ENCODE data around the gene GJC1. TPM values are rescaled to one million over a fixed set of nuclear protein-coding genes. Genes with fewer than 3 reads are reported as not detected.

Gene GJC1
- total RNA-seq, 2 donors from 2014 or later, result 15.4 to 29.0 TPM

DNA sequence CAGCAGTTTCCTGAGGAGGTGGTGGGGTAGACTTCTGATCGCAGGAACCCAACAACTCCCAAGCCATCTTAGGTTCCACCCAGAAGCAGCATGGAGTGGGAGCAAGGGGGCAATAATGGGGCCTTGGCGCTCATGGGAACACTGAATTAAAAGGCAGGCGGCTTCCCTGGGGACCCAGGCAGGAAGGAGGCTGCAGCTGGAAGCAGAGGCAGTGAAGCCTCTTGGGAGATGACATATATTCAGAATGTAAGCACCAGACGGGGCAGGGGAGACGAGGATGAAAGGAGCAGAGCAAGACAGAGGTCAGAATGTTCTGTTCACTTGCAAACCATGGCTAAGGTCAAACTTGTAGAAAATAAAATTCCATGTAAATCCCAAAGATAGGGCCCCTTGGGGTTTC is 20.5 kb upstream of the GJC1 start:
- H3K4me3 ChIP-seq, result no peak overlapping the region
- H3K9me3 ChIP-seq, result no peaks in the 10 kb centered on the region
- TF ChIP-seq, protein P1, sequence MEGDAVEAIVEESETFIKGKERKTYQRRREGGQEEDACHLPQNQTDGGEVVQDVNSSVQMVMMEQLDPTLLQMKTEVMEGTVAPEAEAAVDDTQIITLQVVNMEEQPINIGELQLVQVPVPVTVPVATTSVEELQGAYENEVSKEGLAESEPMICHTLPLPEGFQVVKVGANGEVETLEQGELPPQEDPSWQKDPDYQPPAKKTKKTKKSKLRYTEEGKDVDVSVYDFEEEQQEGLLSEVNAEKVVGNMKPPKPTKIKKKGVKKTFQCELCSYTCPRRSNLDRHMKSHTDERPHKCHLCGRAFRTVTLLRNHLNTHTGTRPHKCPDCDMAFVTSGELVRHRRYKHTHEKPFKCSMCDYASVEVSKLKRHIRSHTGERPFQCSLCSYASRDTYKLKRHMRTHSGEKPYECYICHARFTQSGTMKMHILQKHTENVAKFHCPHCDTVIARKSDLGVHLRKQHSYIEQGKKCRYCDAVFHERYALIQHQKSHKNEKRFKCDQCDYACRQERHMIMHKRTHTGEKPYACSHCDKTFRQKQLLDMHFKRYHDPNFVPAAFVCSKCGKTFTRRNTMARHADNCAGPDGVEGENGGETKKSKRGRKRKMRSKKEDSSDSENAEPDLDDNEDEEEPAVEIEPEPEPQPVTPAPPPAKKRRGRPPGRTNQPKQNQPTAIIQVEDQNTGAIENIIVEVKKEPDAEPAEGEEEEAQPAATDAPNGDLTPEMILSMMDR (IDR thresholded peaks at IDR 0.05), result no peak
- H3K4me1 ChIP-seq (ENCODE audit: control insufficient read depth in 1 of 2, low read depth in 2 of 2), result no peaks in the 10 kb centered on the region
- H3K36me3 ChIP-seq, result peaks cover 52% of the 10 kb centered on the region
- no peaks in the 10 kb centered on the region for H3K27me3 ChIP-seq (replicated peaks; ENCODE audit: insufficient read depth)
- DNase-seq (ENCODE audit: low spot score), result no peak
- H3K27ac ChIP-seq, result no peak overlapping the region
- no peak for ATAC-seq (ENCODE audit: insufficient number of reproducible peaks, low FRiP score, low read depth)

DNA sequence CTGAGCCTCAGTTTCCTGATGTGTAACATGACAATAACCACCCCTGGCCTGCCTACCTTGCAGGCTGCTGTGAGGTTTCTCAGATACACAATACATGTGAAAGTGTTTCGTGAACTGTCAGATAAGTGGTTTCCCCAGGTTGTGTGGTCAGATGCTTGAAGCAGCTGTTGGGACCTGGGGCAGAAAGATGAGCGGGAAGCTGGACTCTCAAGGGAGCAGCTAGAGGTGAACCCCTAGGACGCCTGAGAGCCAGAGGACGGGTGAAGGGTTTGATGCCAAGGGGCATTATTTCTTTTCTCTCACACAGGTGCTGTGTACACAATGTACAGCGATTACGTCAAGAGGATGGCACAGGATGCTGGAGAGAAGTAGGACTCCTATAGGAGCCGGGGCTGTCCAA is 19.9 kb upstream of the GJC1 start:
- Histone ChIP-seq H3K36me3 (peaks cover 46% of the 10 kb centered on the region), H3K4me1 (ENCODE audit: control insufficient read depth in 1 of 2, low read depth in 2 of 2) (no peaks in the 10 kb centered on the region), H3K9me3 (no peaks in the 10 kb centered on the region), H3K4me3 (no peak overlapping the region), H3K27me3 (replicated peaks; ENCODE audit: insufficient read depth) (no peaks in the 10 kb centered on the region), H3K27ac (no peak overlapping the region)
- DNase-seq (ENCODE audit: low spot score), result no peak
- ATAC-seq (ENCODE audit: insufficient number of reproducible peaks, low FRiP score, low read depth), result no peak
- TF ChIP-seq, protein P1 (IDR thresholded peaks at IDR 0.05), result no peak

DNA sequence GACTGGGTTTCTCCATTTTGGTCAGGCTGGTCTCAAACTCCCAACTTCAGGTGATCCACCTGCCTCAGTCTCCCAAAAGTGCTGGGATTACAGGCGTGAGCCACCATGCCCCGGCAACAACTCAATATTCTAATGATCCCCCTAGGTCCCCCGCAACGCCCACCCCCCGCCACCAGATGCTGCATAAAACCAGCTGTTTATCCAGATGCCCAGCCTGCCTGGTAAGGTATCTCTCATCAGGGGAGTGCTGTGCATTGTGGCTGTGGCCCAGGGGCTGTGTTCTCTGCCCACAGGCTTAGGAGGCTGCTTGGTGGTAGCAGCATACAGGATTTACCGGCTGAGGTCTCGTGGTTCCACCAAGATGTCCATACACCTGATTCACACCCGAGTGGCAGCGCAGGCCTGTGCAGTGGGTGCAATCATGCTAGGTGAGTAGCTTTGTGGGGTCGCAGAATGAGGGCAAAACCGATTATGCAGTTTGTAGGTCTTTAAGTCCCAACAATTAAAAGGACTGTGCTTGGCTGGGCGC is 18.9 kb upstream of the GJC1 start:
- ATAC-seq (ENCODE audit: insufficient number of reproducible peaks, low FRiP score, low read depth) (no peak), DNase-seq (ENCODE audit: low spot score) (no peak)
- H3K4me1 ChIP-seq (ENCODE audit: control insufficient read depth in 1 of 2, low read depth in 2 of 2), result no peaks in the 10 kb centered on the region
- H3K36me3 ChIP-seq, result peaks cover 36% of the 10 kb centered on the region
- TF ChIP-seq, protein P1 (IDR thresholded peaks at IDR 0.05), result no peak
- H3K9me3 ChIP-seq, result no peaks in the 10 kb centered on the region
- no peak overlapping the region for H3K4me3 ChIP-seq
- no peak overlapping the region for H3K27ac ChIP-seq
- H3K27me3 ChIP-seq (replicated peaks; ENCODE audit: insufficient read depth), result no peaks in the 10 kb centered on the region

DNA sequence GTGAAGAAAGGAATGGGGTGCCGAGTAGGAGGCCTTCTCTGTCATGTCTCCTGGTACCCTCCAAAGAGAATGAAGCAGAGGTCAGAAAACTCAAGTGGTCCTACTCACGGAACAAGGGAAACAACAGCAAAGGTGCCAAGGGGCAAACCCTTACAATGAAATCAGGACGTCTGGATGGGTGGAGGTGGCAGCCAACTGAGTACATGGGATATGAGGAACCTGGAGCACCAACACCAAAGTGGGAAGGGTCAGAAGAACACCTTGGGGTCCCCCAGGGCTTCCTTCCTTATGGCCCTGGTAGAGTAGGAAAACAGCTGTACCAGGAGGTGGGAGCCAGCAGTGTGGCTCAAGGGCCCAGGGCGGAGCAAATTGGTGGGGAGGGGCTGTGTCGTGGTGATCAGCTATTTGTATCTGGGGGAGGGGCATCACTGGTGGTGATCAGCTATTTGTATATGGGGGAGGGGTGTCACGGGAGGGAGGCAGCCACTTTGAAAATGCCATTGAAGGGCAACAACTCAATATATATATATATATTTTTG is 18.2 kb upstream of the GJC1 start:
- no peaks in the 10 kb centered on the region for H3K4me1 ChIP-seq (ENCODE audit: control insufficient read depth in 1 of 2, low read depth in 2 of 2)
- H3K27me3 ChIP-seq (replicated peaks; ENCODE audit: insufficient read depth), result no peaks in the 10 kb centered on the region
- DNase-seq (ENCODE audit: low spot score) (no peak), ATAC-seq (ENCODE audit: insufficient number of reproducible peaks, low FRiP score, low read depth) (no peak)
- TF ChIP-seq, protein P1 (IDR thresholded peaks at IDR 0.05), result no peak
- no peaks in the 10 kb centered on the region for H3K9me3 ChIP-seq
- H3K4me3 ChIP-seq, result no peak overlapping the region
- peaks cover 29% of the 10 kb centered on the region for H3K36me3 ChIP-seq
- no peak overlapping the region for H3K27ac ChIP-seq

DNA sequence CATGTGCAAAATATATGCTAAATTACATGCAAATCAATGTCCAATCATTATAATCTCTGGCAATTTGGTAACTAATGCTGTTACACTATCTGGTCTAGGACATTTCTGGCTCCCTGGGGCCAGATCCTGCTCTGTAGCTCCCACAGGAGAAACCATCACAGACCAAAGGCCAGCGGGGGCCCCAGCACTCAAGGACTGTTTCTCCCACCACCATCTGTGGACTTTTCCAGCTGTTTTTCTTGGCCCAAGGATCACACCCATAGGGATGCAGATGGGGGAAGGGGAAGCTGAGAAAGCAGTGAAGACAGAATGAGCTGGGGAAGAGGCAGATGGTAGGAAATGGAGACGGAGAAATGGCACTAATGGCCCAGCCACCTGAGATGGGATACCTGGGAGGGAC is 17.5 kb upstream of the GJC1 start, which contains the start of gene HIGD1B:
HIGD1B (plus strand) TSS at position 298 of the 400 bp plus-strand sequence. CDS start 270 bp downstream, outside the sequence.
- ATAC-seq (ENCODE audit: insufficient number of reproducible peaks, low FRiP score, low read depth), result no peak
- Histone ChIP-seq H3K27me3 (replicated peaks; ENCODE audit: insufficient read depth) (no peaks in the 10 kb centered on the region), H3K9me3 (no peaks in the 10 kb centered on the region), H3K4me3 (no peak within 1 kb of the TSS), H3K36me3 (peaks cover 24% of the 10 kb centered on the region), H3K27ac (no peak within 1 kb of the TSS), H3K4me1 (ENCODE audit: control insufficient read depth in 1 of 2, low read depth in 2 of 2) (peaks cover 0 to 2% of the 10 kb centered on the region in 2 donors)
- TF ChIP-seq, protein P1 (IDR thresholded peaks at IDR 0.05), result no peak
- DNase-seq (ENCODE audit: low spot score), result no peak
